Type B pancreatic cell (in vitro differentiated cells): ENCODE measurements around the gene LIN28B. TPM values are rescaled to one million over a fixed set of nuclear protein-coding genes. Genes with fewer than 3 reads are reported as not detected.
"Not testable (repeated sequence)": the region's sequence is repeated elsewhere in the genome, so short reads cannot be mapped to it uniquely, and the experiment has no call there.

ENCODE experiments used
- DNase-seq: peaks from one replicate; pipeline ENCODE4 v3.0.0; 2021; ENCODE audit warnings: mixed read lengths; ENCODE audit not compliant: unreplicated experiment; ENCODE audit errors: extremely low spot score
- H3K27ac Mint-ChIP-seq: 2 replicates; pipeline ENCODE4 v1.8.0; 2021; ENCODE audit warnings: mild to moderate bottlenecking, mixed read lengths
- H3K27me3 Mint-ChIP-seq: 2 replicates; pipeline ENCODE4 v1.8.0; 2021; ENCODE audit warnings: mixed read lengths
- H3K36me3 Mint-ChIP-seq: 2 replicates; pipeline ENCODE4 v1.8.0; 2021; ENCODE audit warnings: mixed read lengths
- H3K4me1 Mint-ChIP-seq: one replicate; pipeline ENCODE4 v1.8.0; 2021; ENCODE audit warnings: mixed read lengths; ENCODE audit not compliant: unreplicated experiment
- H3K4me3 Mint-ChIP-seq: 2 replicates; pipeline ENCODE4 v1.8.0; 2021; ENCODE audit warnings: mild to moderate bottlenecking, mixed read lengths
- H3K9me3 Mint-ChIP-seq: 2 replicates; pipeline ENCODE4 v1.8.0; 2021; ENCODE audit warnings: mixed read lengths
- total RNA-seq: library from RNA; stranded (reverse); gene quantifications from 2 replicates; pipeline ENCODE4 v1.2.1, GENCODE V29; 2021; ENCODE audit warnings: low replicate concordance
- TF ChIP-seq, protein P1 (sequence below): fragments of 200-600 bp; sonication (generic); conservative IDR thresholded peaks from 2 replicates; pipeline ENCODE4 v1.5.0; 2021; ENCODE audit warnings: antibody characterized with exemption, mild to moderate bottlenecking

The LIN28B gene
- total RNA-seq, 1 donor from 2014 or later, result 22.3 TPM

DNA sequence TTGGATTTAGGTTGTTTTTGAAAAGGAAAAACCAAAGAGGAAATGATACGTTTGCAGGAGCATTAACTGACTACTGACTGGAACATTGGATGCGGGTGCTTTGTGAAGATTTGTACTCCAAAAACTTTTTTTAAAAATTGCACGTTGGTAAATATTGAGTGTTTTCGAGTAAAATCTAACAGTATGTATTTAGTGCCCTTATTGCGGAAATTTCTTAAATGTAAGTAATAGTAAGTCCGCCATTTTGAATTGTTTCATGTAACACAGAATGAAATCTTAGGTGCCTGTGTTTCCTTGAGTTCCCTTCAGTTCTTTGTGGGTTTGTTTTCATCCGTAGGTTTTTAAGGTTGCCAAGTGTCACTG lies 15.2 kb upstream of the LIN28B start:
- DNase-seq, result no peak
- Mint-ChIP-seq H3K27ac (peak overlapping the region; percentile 92), H3K4me3 (peak overlapping the region; percentile 96), H3K4me1 (peaks cover 7% of the 10 kb centered on the region), H3K27me3 (peaks cover 6% of the 10 kb centered on the region), H3K9me3 (no peaks in the 10 kb centered on the region), H3K36me3 (no peaks in the 10 kb centered on the region)
- TF ChIP-seq, protein P1, sequence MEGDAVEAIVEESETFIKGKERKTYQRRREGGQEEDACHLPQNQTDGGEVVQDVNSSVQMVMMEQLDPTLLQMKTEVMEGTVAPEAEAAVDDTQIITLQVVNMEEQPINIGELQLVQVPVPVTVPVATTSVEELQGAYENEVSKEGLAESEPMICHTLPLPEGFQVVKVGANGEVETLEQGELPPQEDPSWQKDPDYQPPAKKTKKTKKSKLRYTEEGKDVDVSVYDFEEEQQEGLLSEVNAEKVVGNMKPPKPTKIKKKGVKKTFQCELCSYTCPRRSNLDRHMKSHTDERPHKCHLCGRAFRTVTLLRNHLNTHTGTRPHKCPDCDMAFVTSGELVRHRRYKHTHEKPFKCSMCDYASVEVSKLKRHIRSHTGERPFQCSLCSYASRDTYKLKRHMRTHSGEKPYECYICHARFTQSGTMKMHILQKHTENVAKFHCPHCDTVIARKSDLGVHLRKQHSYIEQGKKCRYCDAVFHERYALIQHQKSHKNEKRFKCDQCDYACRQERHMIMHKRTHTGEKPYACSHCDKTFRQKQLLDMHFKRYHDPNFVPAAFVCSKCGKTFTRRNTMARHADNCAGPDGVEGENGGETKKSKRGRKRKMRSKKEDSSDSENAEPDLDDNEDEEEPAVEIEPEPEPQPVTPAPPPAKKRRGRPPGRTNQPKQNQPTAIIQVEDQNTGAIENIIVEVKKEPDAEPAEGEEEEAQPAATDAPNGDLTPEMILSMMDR, result peak; percentile 35

DNA sequence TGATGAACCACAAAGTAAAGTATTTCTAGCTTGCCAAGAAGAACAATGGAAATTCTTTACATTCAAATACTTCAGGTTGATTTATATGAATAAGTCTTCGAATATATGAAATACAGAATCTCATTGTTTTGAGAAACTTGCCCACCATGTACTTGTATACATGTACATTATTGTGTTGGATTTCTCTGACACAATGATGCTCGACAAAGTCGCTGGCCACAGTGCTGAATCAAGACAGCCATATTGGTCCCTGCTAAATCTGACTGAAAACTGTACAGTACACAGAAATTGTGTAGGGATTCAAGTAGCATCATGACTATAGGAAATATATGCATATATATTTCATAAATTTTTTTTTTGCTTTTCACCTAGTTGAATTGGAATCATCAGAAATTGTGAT lies 13.1 kb upstream of the LIN28B start:
- peaks cover 7% of the 10 kb centered on the region for H3K4me1 Mint-ChIP-seq
- no peak overlapping the region for H3K4me3 Mint-ChIP-seq
- no peaks in the 10 kb centered on the region for H3K36me3 Mint-ChIP-seq
- H3K9me3 Mint-ChIP-seq, result no peaks in the 10 kb centered on the region
- peaks cover 6% of the 10 kb centered on the region for H3K27me3 Mint-ChIP-seq
- no peak overlapping the region for H3K27ac Mint-ChIP-seq
- TF ChIP-seq, protein P1, result no peak
- no peak for DNase-seq

DNA sequence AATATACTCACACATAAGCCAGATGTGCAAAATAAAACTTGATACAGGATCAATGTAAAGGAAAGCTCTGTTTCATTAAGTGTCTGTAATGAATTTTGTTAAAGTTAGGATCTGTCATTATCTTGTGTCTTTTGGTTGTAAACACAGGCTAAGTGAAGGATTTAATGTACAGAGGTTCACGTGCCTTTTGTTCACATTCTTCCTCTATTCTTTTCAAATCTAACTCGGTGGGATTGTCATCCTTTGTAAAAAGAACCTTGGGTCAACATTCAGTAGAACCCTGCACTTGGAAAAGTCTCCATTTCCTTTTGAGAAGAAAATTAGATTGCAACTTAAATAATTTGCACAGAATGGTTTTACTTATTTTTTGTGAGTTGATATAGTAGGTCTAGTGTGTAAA lies 7.7 kb upstream of the LIN28B start:
- H3K27me3 Mint-ChIP-seq, result peaks cover 27% of the 10 kb centered on the region
- H3K4me3 Mint-ChIP-seq, result no peak overlapping the region
- H3K36me3 Mint-ChIP-seq, result no peaks in the 10 kb centered on the region
- TF ChIP-seq, protein P1, result no peak
- H3K4me1 Mint-ChIP-seq, result peaks cover 11% of the 10 kb centered on the region
- H3K27ac Mint-ChIP-seq, result no peak overlapping the region
- no peaks in the 10 kb centered on the region for H3K9me3 Mint-ChIP-seq
- DNase-seq, result no peak

DNA sequence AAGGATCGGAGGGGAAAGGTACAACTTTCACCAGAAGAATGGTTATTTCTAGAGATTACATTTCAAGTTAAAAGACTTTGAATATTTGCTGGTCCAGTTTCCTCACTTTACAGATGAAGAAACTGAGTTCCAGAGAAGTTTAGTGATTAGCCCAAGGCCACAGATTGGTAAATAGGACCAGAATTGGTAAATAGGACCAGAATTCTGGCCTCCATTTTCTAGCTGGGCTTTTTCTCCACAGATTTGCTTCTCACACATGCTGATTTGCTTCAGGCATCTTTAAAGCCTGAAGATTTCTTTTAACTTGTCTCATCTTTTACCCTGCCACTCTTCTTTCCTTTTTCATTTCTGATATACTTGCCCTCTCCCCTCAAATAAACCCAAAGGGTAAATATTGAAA lies 5.2 kb upstream of the LIN28B start:
- peaks cover 15% of the 10 kb centered on the region for H3K4me1 Mint-ChIP-seq

DNA sequence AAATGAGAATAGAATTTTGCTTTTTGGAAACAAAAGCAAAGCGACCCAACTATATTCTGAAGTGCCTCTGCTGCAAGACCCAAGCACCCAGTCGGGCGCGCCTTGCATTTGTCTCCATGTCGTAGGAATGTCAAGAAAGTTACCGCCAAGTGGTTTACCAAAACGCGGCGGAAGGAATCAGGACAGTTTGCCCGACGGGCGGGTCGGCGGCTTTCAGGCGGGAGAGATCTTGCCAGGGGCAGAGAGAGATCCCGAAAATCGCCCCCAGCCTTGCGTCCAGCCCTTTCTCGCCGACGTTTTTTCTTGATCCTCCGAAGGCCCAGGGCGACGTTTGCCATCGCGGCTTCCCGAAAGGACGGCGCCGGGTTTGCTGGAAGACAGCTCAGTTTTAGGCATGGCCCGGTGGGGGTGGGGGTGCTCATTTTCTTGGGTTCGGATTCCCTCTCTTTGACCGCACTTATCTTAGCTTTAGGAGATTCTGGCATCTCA lies 4.0 kb upstream of the LIN28B start:
- H3K9me3 Mint-ChIP-seq, result no peaks in the 10 kb centered on the region
- peaks cover 15% of the 10 kb centered on the region for H3K4me1 Mint-ChIP-seq
- H3K4me3 Mint-ChIP-seq, result peak overlapping the region; percentile 90
- no peaks in the 10 kb centered on the region for H3K36me3 Mint-ChIP-seq
- H3K27me3 Mint-ChIP-seq, result peaks cover 39% of the 10 kb centered on the region
- no peak for DNase-seq
- H3K27ac Mint-ChIP-seq, result peak overlapping the region; percentile 61
- TF ChIP-seq, protein P1, result no peak

More for the DNA sequence above, 5.2 kb upstream of the LIN28B start:
- TF ChIP-seq, protein P1, result no peak
- Mint-ChIP-seq H3K36me3 (no peaks in the 10 kb centered on the region), H3K9me3 (no peaks in the 10 kb centered on the region), H3K27ac (no peak overlapping the region), H3K27me3 (peaks cover 39% of the 10 kb centered on the region), H3K4me3 (no peak overlapping the region)
- no peak for DNase-seq

DNA sequence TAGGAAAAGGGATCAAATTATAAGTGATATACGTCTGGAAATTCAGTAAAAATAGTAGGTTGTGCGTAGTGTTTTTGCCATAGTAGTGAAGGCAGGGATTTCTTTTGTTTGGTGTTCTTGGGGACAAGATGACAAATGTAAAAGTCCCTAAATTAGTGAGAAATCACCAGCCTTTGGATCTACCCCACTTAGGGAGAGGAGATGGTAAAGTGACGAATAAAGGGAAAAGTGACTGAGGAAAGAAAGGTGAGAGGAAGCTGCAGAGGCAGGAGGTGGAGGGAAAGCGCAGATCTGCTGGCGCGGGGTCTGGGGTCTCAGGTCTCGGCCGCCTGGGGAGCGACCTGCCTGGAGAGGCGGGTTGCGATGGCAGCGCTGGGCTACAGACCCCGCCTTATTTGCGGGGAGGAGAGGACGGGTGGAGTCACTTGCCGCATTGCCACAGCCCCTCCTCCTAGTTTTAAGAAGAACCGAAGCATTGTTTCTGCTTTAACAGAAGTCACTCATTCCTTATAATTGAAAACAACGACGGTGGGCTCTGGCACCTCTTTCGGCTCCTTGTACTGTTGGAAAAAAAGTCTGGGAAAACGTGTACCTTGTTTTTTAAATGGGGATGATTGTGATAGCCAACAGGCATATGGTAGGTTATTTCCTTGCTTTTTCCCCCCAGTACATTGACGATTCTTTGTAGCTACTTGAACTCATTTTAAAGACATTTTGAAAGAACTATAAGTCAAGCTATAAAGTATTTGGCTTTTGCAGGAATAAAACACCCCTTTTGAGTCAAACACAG lies 3.3 kb upstream of the LIN28B start:
- H3K27ac Mint-ChIP-seq, result peak overlapping the region; percentile 61
- H3K9me3 Mint-ChIP-seq, H3K36me3 Mint-ChIP-seq, DNase-seq: not testable (repeated sequence)
- peak overlapping the region; percentile 90 for H3K4me3 Mint-ChIP-seq
- peaks cover 15% of the 10 kb centered on the region for H3K4me1 Mint-ChIP-seq
- H3K27me3 Mint-ChIP-seq, result peaks cover 39% of the 10 kb centered on the region
